HG03108 (cell line): Measurements from ENCODE around the gene FBRSL1.
"Not testable (repeated sequence)": the region's sequence is repeated elsewhere in the genome, so short reads cannot be mapped to it uniquely, and the experiment has no call there.

Experiments
- ATAC-seq: cut with Tn5 transposase; IDR thresholded peaks from one replicate; pipeline ENCODE4 v1.9.1; 2021; ENCODE audit warnings: moderate library complexity; ENCODE audit not compliant: unreplicated experiment

FBRSL1 gene

DNA sequence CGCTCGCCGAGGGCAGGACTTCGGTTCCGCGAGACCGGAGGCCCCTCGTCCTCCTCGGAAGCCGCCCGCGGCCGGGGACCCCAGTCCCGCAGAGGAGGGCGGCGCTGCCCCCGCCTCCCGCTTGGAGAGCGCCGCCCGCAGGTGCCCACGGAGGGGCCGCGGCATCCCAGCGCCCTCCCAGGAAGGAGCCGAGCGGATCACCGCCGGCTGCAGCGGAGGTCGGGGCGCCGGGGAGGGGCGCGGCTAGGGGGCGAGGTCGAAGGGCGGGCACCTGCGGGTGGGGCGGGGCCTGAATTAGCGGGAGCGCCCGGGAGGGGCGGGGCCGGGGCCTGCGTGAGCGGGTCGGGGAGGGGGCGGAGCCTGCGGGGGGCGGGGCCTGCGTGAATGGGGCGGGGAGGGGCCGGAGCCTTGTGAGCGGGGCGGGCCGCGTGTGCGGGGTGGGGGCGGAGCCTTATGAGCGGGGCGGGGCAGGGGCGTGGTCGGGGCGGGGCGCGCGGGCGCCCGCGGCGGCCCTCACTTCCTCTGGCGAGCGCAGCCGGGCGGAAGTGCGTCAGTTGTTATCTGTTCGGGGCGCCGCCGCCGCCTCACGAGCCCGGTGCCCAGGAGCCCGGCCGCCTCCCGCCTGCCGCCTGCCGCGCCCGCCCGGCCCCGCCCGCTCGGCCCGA is at the start of gene FBRSL1:
Gene FBRSL1, plus strand, starts transcription at position 550 of the 665 bp plus-strand sequence.
- ATAC-seq: peak; percentile 35

- not testable (repeated sequence) for ATAC-seq
These were observed 49.5 kb upstream of the FBRSL1 start for GRCh38 chr12:132440420-132440819.

DNA sequence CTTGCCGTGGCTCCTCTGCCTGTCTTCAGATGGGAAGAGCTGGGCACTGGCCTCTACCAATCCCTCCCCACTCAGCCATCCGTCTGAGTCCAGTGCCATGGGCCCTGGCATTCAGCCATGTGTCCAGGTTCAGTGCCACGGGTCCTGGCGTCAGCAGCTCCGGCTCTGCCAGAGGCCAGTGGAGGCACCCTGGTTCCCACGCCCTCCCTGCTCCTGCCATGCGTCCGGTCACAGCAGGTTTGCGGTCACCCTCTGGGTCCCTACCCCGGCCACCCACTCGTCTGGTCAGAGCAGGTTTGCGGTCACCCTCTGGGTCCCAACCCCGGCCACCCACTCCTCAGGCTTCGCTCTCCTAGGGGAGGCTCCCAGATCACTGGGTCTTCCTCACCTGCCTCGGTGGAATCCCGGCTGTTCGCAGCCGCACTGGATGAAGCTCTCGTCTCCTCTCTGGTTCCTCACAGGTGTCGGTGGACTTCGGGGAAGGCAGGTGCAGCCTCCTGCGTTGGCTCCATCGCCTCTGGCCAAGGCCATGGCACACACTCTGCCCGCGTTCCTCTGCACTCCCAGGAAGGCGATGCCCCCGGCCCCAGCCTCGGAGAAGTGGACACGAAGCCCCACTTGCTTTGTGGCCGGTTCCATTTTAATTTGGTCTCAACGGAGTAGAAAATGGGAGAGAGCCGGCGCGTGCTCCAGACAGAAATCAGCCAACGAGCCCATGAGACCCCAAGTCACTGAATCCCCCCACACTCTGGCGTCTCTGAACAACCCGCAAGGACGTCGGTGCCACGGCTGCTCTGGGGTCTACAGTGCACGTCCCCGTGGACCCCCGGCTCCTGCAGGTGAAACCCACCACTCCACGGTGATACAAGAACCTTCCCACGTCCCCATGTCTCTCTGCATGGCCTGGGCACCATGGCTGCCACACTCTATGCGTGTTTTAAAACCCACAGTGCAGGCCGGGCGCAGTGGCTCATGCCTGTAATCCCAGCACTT is 47.8 kb upstream of the FBRSL1 start:
- ATAC-seq: no peak

- no peak for ATAC-seq
These were observed 46.9 kb upstream of the FBRSL1 start for GRCh38 chr12:132443091-132443490.

- ATAC-seq: no peak
These were observed 45.7 kb upstream of the FBRSL1 start for GRCh38 chr12:132444283-132444682.

DNA sequence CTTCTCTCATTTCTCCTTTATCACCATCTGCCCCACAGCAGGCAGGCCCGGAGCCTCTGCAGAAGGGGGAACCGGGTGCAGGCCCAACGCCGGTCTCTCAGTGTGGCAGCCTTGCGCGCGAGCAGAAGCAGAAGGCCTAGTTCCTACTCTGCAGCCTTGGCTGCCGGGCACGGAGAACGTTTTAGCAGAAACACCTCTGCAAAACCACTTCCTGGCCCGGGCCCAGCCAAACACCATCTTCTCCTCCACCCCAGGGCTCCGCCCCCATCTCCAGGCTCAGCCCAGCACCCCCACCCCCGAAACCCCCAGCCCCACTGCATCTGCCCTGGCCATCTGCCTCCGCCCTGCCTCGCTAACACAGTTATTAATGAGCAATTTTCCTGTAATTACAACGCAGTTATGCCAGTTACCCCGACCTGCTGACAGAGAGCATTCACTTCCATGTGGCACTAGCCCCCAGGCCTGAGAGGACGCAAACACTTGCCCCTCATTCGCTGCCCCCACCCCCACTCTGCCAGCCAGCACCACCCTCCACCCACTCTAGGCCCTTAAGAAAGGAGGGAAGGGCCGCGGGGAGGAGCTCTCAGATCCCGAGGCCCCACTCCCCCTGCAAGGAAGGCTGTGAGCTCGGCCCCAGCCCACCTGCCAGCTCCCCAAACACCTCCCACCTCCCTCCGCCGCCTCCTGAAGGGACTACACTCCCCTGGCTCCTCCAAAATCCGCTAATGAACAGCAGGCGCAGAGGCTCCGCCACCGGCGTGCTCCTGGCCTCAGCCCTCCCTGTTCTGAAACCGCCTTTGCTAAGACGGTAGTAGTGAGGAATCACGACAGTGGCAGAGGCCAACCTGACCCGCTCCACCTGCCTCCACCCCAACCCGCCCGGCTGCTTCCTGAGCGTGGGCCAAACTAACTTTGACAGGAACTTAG is 44.7 kb upstream of the FBRSL1 start:
- peak; percentile 43 for ATAC-seq

DNA sequence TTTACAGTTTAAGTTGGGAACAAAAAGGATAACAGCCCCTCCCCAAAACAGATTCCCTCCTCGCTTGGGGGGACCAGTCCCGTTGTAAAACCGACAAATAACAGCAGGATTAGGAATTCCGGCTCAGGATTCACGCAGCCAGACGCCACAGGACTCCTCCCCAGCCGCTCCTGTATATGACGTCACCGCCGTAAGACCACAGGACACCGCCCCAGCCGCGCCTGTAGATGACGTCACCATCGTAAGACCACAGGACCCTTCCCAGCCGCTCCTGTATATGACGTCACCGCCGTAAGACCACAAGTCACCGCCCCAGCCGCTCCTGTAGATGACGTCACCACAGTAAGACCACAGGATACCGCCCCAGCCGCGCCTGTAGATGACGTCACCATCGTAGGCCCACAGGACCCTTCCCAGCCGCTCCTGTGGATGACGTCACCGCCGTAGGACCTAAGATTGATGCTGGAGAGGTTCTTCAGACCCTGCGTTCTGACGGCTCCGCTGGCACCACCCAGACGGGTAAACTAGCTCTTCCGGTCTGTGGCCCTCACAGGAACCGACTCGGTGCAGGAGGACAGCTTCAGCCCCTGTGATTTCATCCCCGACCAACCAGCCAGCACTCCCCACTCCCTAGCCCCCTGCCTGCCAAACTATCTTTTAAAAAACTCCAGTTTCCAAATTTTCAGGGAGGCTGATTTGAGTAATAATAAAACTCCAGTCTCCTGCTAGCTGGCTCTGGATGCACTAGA is 43.9 kb upstream of the FBRSL1 start:
- ATAC-seq: no peak

DNA sequence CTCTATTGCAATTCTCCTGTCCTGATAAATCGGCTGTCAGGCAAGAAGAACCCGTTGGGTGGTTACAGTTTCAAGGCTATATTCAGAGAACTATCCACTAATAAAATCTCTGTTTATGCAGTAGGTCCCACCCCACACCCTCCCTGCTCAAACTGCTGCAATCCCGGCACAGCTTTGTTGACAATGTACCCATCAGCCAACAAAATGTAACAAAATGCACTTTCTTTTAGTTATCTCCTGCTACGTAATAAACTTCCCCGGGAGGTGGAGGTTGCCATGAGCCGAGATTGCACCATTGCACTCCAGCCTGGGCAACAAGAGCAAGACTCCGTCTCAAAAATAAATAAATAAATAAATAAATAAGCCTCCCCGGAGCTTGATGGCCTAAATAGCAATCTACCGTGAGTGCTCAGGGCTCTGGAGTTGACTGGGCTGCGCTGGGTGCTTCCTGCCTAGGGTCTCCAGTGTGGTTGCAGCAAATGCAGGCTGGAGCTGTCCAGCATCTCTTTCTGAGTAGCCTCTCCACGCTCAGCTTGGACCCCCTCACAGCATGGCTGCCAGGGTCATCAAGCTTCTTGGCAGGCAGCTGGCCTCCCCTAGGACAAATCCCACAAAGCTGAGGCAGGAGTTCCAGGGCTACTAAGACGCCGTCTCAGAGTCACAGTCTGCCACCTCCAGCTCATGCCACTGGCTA is 43.2 kb upstream of the FBRSL1 start:
- ATAC-seq: no peak

GRCh38 chr12:132447327-132447720 is 42.6 kb upstream of the FBRSL1 start:
- no peak for ATAC-seq

- no peak for ATAC-seq
These were observed 42.1 kb upstream of the FBRSL1 start for GRCh38 chr12:132447731-132448462.

GRCh38 chr12:132448463-132448820 is 41.5 kb upstream of the FBRSL1 start:
- ATAC-seq: no peak

- peak; percentile 72 for ATAC-seq
These were observed 40.2 kb upstream of the FBRSL1 start for GRCh38 chr12:132449565-132450417.

- no peak for ATAC-seq
These were observed 39.4 kb upstream of the FBRSL1 start for GRCh38 chr12:132450418-132451171.

DNA sequence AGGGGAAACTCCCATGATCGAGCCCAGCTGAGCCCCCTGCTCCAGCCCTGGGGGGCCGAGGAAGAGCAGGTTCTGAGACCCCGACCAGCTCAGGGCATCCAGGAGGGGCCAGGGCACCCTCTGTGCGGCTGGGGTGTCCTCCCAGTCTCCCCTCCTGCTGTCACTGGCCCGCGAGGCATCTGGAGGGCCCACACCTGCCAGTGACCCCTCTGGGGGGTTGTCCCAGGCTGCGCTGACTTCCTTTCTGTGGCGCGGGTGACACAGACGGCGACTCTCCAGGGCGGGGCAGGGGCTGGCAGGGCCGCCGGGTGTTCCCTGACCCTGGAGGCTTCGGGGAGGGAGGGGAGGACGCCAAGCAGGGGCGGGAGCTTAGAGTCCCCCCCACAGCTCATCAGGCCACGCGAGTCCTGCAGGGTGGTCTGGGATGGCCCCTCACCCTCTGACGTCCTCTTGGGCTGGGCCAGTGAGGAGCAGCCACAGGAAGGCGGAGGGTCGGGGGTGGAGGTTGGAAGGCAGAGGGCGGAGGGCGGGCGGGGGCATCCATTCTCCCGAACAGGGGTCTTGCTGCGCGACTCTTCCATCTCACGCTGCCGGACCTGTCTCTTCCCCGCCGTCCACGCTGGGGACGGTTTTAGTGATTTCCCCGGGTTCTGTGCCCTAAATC is 38.6 kb upstream of the FBRSL1 start:
- peak; percentile 52 for ATAC-seq

DNA sequence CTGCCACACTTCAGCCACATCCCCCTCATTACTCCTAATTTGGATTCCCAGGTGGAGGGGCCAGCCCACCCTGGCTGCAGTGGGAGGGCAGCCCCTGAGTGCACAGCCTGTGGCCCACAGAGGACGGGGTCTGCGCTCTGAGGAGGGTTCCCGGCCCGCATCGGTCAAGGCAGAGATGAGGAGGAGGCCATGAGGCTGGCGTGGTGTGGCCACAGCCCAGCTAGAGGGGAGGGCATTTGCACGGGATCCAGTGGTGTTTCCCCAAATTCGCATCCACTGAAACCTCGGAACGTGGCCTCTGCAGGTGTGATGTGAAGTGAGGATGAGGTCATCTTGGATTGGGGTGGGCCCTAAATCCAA is 38.1 kb upstream of the FBRSL1 start:
- ATAC-seq: no peak

- no peak for ATAC-seq
These were observed 37.2 kb upstream of the FBRSL1 start for GRCh38 chr12:132452596-132453350.
